Activated T-helper 1 cell treated with anti-CD3 and anti-CD28 coated beads, Interleukin-2, amount 50 U/mL, for 16 hours (primary cell): ENCODE results near the gene FSIP1.

ENCODE experiments used
- DNase-seq, 2 donors: peaks; one replicate each; pipeline ENCODE4 v3.0.0-alpha.2; 2020; ENCODE audit warnings: low read depth in 1 of 2, low spot score in 1 of 2

FSIP1 gene

GRCh38 chr15:39720621-39721611 lies 61.7 kb downstream of the FSIP1 start:
- no peak for DNase-seq

DNA sequence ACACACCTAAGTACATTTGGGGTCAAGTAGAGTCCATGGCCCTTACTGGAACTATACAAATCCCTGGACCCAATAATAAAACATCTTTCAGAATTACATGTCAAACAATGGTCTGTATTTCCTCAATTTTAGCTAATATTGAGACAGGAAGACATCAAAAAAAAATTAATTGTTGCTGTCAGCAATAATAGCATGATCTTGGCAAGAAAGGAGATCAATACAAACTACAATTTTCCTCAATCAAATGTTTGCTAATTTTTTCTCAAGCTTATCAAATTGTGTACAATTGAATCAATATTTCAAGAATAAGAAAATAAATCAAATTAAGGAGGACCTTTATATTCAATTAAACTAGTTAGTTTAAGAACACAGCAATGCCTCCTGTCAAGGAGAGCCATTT lies 62.6 kb downstream of the FSIP1 start:
- DNase-seq = no peak

DNA sequence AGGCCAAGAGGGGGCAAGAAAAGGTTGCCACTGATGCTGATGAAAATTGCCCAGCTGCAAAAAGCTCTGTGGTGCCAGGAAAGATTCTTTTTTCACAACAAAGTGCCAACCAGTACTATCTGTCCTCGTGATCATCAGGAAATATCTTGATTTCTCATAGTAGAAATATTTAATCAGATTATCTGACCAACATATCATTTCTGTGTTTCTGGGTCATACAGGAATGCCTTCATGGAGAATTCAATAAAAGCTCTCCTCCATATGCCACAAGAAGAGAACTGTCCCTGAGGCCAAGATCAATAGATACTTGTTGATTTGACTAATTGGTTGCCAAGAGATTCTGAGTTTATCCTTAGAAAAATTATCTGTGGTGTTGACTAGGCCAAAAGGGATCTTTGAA lies 63.5 kb downstream of the FSIP1 start:
- no peak for DNase-seq

DNA sequence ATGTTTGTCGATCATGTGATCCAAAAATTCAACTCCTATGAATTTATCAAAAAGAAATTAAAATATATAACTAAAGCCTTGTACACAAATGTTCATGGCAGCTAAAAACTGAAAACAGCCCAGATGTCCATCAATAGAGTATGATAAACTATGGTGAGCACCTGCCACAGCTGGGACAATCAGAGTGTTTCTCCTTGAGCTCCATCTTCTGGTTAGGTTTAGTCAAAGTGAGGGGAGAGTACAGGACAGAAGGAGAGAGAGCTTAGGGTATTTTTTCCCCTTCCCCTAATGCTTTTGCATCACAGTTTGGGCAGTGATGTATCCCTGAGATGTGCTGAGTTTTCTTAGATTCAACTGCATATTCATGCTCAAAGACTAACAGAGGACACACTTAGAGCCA lies 65.5 kb downstream of the FSIP1 start:
- DNase-seq = no peak

DNA sequence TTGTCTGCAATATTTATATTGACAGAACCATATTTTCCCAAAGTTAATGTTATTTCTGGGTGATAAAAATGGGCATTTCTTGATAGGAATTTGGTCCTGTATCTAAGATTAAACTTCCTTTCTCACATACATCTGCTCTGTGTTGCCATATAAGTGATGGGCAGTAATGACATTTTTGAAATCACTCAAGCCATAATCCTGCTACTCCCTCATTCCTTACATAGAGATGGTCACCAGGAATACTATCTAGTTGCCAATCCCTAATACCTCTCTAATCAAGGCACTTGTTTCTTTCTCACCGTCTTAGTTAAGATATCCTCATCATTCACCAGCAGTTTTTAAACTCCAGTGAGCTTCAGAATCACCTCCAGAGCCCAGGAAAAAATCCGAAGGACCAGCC lies 68.4 kb downstream of the FSIP1 start:
- DNase-seq = no peak

- no peak for DNase-seq
These were observed 68.8 kb downstream of the FSIP1 start for GRCh38 chr15:39713846-39714245.

DNA sequence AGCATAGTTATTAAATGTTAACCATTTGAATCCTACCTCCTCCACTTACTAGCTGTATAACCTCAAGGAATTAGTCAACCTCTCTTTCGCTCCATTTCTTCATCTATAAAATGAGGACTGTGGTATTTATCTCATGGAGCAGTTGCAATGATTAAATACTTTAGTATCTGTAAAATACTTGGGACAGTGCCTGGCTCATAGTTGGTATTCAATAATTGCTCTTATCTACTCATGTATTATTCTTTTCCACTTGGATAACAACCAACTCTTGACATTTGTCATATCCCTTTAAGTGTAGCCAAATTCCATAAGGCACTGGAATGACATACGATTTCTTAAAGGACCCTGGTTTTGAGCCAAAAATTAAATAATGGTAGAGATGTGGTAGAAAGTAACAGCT lies 72.0 kb downstream of the FSIP1 start:
- DNase-seq = no peak

DNA sequence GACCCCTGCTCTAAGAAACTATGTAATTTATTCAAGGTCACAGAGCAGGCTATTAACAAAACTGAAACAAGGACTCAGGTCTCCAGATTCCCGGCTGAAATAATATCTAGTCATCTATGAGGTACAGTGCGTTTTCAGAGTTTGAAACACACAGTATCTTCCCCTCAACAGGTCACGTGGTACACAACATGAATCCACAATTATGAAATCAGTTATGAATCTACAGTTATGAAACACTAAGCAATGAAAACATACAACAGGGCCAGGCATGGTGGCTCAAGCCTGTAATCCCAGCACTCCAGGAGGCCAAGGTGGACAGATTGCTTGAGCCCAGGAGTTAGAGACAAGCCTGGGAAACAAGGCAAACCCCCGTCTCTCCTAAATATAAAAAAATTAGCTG lies 72.7 kb downstream of the FSIP1 start:
- DNase-seq = no peak

- DNase-seq = no peak
These were observed 76.4 kb downstream of the FSIP1 start for GRCh38 chr15:39706206-39706605.

DNA sequence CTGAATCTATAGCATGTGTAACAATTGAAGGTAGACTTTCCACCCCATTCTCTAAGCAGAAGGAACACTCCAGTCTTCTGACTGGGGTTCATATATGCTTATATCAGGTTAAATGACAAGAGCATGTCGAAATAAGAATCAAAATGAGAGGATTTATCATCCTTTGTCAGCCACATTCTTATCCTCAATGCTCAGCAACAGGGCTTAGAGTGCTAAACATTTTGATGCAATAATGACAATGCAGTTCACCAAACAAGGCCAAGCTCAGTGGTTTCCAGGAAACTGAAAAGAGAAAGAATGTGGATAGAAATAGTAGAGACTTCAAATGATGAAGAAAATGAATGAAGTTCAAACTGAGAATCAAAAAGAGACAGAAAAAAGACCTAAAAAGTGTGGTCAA lies 78.0 kb downstream of the FSIP1 start:
- no peak for DNase-seq

DNA sequence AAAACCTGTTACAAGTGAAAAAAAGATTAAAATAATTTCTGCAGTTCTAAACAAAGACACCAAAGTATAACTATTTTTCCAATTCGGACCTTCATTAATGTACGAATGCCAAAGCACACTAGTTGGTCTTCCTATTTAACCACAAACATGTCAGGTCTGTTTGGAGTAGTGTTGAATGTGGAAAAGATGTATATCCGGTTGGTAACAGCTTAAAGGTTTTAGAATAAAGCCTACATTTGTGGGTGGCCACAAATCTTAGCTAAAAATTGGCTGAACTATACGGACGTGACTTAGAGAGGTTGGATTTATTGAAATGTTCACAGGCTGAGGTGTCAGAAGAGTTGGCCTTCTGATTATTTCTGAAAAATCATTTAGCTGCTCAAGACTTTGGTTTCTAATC lies 78.4 kb downstream of the FSIP1 start:
- DNase-seq = no peak

DNA sequence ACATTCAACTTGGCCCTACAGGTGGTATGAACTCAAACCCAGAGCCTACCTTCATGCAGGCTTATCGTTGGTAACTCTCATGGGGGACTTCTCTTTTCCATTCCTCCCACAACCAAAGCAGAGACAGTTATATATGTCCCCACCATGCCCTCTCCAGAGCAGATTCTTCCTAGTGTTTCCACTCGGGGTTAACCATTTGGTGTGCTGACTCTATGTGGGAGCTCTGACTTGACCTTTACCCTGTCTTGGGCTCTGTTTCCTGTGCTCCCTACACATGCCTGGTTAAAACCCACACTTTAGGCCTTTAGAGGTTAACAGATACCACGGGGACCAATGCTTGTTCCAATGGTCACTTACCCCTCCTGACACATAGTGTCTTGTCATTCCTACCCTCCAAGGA lies 80.7 kb downstream of the FSIP1 start:
- DNase-seq = no peak

DNA sequence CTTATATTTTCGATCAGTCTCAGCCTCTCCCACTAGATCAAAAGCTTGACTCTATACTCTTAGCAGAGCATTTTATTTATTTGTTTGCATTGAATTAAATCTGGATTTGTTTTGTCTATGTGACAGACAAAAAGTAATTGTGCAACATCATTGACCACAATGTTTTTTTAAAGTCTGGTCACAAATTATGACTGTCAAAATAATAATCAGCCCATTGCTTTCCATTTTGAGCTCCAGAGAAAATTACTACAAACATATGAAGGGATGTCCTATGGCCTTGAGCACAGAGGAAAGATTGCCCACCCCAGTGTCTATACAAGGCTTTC lies 82.3 kb downstream of the FSIP1 start:
- no peak for DNase-seq

- no peak for DNase-seq
These were observed 82.9 kb downstream of the FSIP1 start for GRCh38 chr15:39699516-39700374.

DNA sequence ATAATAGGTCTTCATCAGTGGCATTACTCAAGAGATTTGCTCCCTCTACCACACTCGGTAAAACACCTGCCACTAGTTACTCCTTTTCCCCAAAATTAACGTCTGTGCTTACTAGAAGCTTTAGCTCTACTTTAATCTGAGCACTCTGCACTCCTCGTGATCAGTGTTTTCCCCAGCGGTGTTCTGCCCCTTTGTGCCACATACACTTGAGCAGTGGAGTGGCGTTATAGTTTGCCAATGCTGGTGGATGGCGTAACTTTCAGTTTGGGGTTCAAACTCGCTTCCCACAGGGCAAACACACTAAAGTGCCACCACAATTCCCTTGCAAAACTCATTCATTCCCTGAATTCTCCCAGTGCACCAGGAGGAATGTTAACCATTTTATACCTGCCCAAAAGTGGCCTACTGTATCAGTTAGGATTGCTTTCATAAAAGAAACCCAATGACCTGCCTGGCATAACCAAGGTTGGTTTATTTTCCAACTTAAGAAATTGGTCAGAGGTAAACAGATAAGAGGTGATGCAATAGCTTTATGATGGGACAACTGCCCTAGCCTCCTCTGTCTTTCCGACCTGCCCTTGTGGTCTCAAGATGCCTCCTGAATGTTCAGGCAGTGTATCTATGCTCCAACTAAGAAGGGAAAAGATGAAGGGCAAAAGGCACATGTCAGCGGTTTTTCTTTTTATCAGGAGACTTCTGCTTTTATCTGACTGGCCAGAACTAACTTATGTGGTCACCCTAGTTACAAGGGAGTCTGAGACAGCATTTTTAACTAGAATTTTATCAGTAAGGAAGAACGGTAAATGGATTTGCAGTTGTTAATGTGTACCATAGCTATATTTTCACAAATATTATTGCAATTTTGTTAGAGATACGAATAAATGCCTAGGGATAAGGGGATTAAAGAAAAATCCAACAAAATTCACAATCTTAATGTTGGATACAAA lies 83.9 kb downstream of the FSIP1 start:
- no peak for DNase-seq

- no peak for DNase-seq
These were observed 85.1 kb downstream of the FSIP1 start for GRCh38 chr15:39697509-39697908.

GRCh38 chr15:39695793-39696192 lies 86.8 kb downstream of the FSIP1 start:
- DNase-seq = no peak

GRCh38 chr15:39692356-39693327 lies 90.0 kb downstream of the FSIP1 start:
- no peak for DNase-seq

- no peak for DNase-seq
These were observed 91.6 kb downstream of the FSIP1 start for GRCh38 chr15:39690881-39691634.
